ENCODE results near the gene OLFML2B.

OLFML2B gene

GRCh38 chr1:161933592-161934588 lies 89.8 kb downstream of the OLFML2B start:
- no peak for DNase-seq
- intact Hi-C loops (cut with DNase I): no loop called here
